HepG2 (cell line): ENCODE measurements around the gene MAGEA10. TPM values are rescaled to one million over a fixed set of nuclear protein-coding genes. Genes with fewer than 3 reads are reported as not detected.

ENCODE experiments used
- ATAC-seq: fragments of 200-7000 bp; cut with Tn5 transposase; 3 replicates; pipeline ENCODE4 v1.9.1; 2020; ENCODE audit warnings: mild to moderate bottlenecking, moderate library complexity
- BruUV-seq: library from RNA; stranded (reverse); fragments of 400-500 nt; replicated peaks from 2 replicates; lab custom pipeline; 2021; lab: Mats Ljungman, UMichigan
- CTCF ChIA-PET: fragments of 300-600 bp; formaldehyde crosslinking; extraction: SDS; loops from one replicate; lab custom pipeline; 2021; ENCODE audit warnings: low total read pairs, inconsistent platforms, low intra/inter-chr PET ratio; lab: Yijun Ruan, JAX
- POLR2A ChIA-PET: fragments of 350-600 bp; sonication (Branson Sonifier 250); formaldehyde crosslinking; loops from one replicate; lab custom pipeline; 2020; ENCODE audit warnings: antibody characterized with exemption, inconsistent platforms; lab: Yijun Ruan, JAX
- DNase-seq: peaks from one replicate; pipeline ENCODE4 v3.0.0-alpha.2; 2015; ENCODE audit warnings: low spot score
- FAIRE-seq: peaks from 3 replicates; lab custom pipeline; 2011; peaks lifted over from hg19 to GRCh38; lab: Jason Lieb, UNC
- H2AFZ ChIP-seq: one replicate; pipeline ENCODE4 v1.6.1; 2011; ENCODE audit warnings: low read length, inconsistent platforms
- H3K27ac ChIP-seq: fragments of 300-600 bp; 3 replicates; pipeline ENCODE4 v1.8.0; 2011; ENCODE audit warnings: mixed run types, mild to moderate bottlenecking, mixed read lengths, low read length, inconsistent platforms; ENCODE audit not compliant: insufficient read depth; ENCODE audit errors: extremely low read length
- H3K27me3 ChIP-seq, 2 experiments: fragments of 200-600 bp in 1 of 2; 2 replicates in 1 of 2; 3 replicates in 1 of 2; pipeline versions ENCODE4 v1.6.0 to v1.8.0; 2011; ENCODE audit warnings: low read length in 2 of 2, mild to moderate bottlenecking in 2 of 2, moderate library complexity in 2 of 2, inconsistent platforms in 1 of 2; ENCODE audit not compliant: insufficient read depth in 2 of 2, control insufficient read depth in 1 of 2
- H3K36me3 ChIP-seq, 2 experiments: fragments of 200-600 bp in 1 of 2; replicated peaks in 1 of 2; 2 replicates in 1 of 2; 3 replicates in 1 of 2; pipeline versions ENCODE4 v1.5.1 to v1.8.0; 2011; ENCODE audit warnings: low read length in 2 of 2, inconsistent platforms in 1 of 2; ENCODE audit not compliant: insufficient read depth in 2 of 2, control insufficient read depth in 1 of 2
- H3K4me1 ChIP-seq: 2 replicates; pipeline ENCODE4 v1.5.1; 2012; ENCODE audit warnings: low read length, inconsistent platforms; ENCODE audit not compliant: insufficient read depth
- H3K4me2 ChIP-seq: 2 replicates; pipeline ENCODE4 v1.6.0; 2011; ENCODE audit warnings: low read depth, low read length, inconsistent platforms
- H3K4me3 ChIP-seq, 3 experiments: fragments of 200-600 bp in 1 of 3; sonication (generic), shearing (Covaris generic) in 1 of 3; replicated peaks in 1 of 3; 2 replicates each; pipeline ENCODE4 v1.5.1; 2011 to 2016; ENCODE audit warnings: low read length in 3 of 3, inconsistent platforms in 2 of 3, low read depth in 2 of 3, mild to moderate bottlenecking in 2 of 3, control low read depth in 1 of 3, mixed read lengths in 1 of 3; ENCODE audit not compliant: insufficient read depth in 1 of 3
- H3K79me2 ChIP-seq: one replicate; pipeline ENCODE4 v1.6.1; 2011; ENCODE audit warnings: low read length, inconsistent platforms; ENCODE audit not compliant: insufficient read depth
- H3K9ac ChIP-seq: 2 replicates; pipeline ENCODE4 v1.6.0; 2011; ENCODE audit warnings: mild to moderate bottlenecking, low read depth, low read length, inconsistent platforms; ENCODE audit not compliant: insufficient read depth
- H3K9me3 ChIP-seq: 2 replicates; pipeline ENCODE4 v1.5.1; 2012; ENCODE audit warnings: mild to moderate bottlenecking, low read length
- H4K20me1 ChIP-seq: 2 replicates; pipeline ENCODE4 v1.6.0; 2011; ENCODE audit warnings: inconsistent platforms, mild to moderate bottlenecking, low read length, moderate library complexity; ENCODE audit not compliant: insufficient read depth
- HDAC1 ChIP-seq: sonication (generic); formaldehyde crosslinking; IDR thresholded peaks from 2 replicates; pipeline ENCODE4 v1.5.1; 2020; ENCODE audit warnings: mild to moderate bottlenecking, missing genetic modification reagents
- MED1 ChIP-seq: sonication (generic); formaldehyde crosslinking; IDR thresholded peaks from 2 replicates; pipeline ENCODE4 v1.4.0; 2020; ENCODE audit warnings: missing genetic modification reagents
- MYNN ChIP-seq: sonication (generic); formaldehyde crosslinking; IDR thresholded peaks from 2 replicates; pipeline ENCODE4 v1.4.0; 2020; ENCODE audit warnings: mild to moderate bottlenecking, low read depth, missing genetic modification reagents
- NFYB ChIP-seq: sonication (generic); formaldehyde crosslinking; IDR thresholded peaks from 2 replicates; pipeline ENCODE4 v1.4.0; 2020; ENCODE audit warnings: missing genetic modification reagents
- ZNF577 ChIP-seq: sonication (generic); formaldehyde crosslinking; IDR thresholded peaks from 2 replicates; pipeline ENCODE4 v1.4.0; 2020; ENCODE audit warnings: mild to moderate bottlenecking, low read depth, missing genetic modification reagents, borderline replicate concordance
- ZNF766 ChIP-seq: sonication (generic); formaldehyde crosslinking; IDR thresholded peaks from 2 replicates; pipeline ENCODE4 v1.5.0; 2020; ENCODE audit warnings: missing genetic modification reagents, borderline replicate concordance
- ZNF773 ChIP-seq: sonication (generic); formaldehyde crosslinking; IDR thresholded peaks from 2 replicates; pipeline ENCODE4 v1.4.0; 2020; ENCODE audit warnings: missing genetic modification reagents, borderline replicate concordance
- WGBS: methylation state at CpG from one replicate; pipeline ENCODE4 v1.1.6; 2017; ENCODE audit warnings: low lambda C conversion rate; 5-methylcytosine and 5-hydroxymethylcytosine counted together
- in situ Hi-C: cut with HindIII; loops from 2 replicates; pipeline ENCODE4 v1.10.0; 2017; ENCODE audit warnings: low pct_unique_long_range_greater_than_20kb; ENCODE audit not compliant: extremely low pct_ligation_motif_present
- intact Hi-C: fragments of 100-400 bp; cut with micrococcal nuclease; formaldehyde crosslinking; loops from one replicate; pipeline ENCODE4 v1.10.0; 2022; ENCODE audit not compliant: unreplicated experiment
- polyA plus RNA-seq, 8 experiments: library from polyadenylated mRNA; depleted of rRNA in 3 of 8; stranded (reverse) in 7 of 8; unstranded in 1 of 8; fragments of >200 nt; fragmentation: Illumina TruSeq in 4 of 8; extraction: Trizol in 4 of 8; gene quantifications; 2 replicates each; pipeline versions ENCODE4 v1.2.1 to v1.2.3, GENCODE V29; 2011 to 2016; ENCODE audit warnings: low read depth in 4 of 8, missing spikeins in 1 of 8, mixed read lengths in 1 of 8; ENCODE audit not compliant: insufficient read depth in 1 of 8
- total RNA-seq, 5 experiments: library from RNA; depleted of rRNA; stranded (reverse); fragments of >200 nt; fragmentation: Illumina TruSeq; extraction: Trizol; gene quantifications; 2 replicates each; pipeline ENCODE4 v1.2.3, GENCODE V29; 2016; ENCODE audit warnings: low read depth in 1 of 5
- TF ChIP-seq, protein P1 (sequence below): sonication (generic); formaldehyde crosslinking; IDR thresholded peaks from 2 replicates; pipeline ENCODE4 v1.8.1; 2023; ENCODE audit warnings: mild to moderate bottlenecking, missing genetic modification reagents, borderline replicate concordance
- TF ChIP-seq, protein P2 (sequence below): IDR thresholded peaks from 2 replicates; pipeline ENCODE4 v1.6.1; 2012; ENCODE audit warnings: low read depth, low read length, improper control_type of control experiment
- TF ChIP-seq, protein P3 (sequence below): sonication (generic); formaldehyde crosslinking; IDR thresholded peaks from 2 replicates; pipeline ENCODE4 v1.8.0; 2022; ENCODE audit warnings: missing genetic modification reagents, mild to moderate bottlenecking, inconsistent platforms, borderline replicate concordance

The MAGEA10 gene
- total and polyA plus RNA-seq, 2 of the 13 experiments (the other 11 are each of a cell fraction or from before 2014, with no cell fraction given): not detected

DNA sequence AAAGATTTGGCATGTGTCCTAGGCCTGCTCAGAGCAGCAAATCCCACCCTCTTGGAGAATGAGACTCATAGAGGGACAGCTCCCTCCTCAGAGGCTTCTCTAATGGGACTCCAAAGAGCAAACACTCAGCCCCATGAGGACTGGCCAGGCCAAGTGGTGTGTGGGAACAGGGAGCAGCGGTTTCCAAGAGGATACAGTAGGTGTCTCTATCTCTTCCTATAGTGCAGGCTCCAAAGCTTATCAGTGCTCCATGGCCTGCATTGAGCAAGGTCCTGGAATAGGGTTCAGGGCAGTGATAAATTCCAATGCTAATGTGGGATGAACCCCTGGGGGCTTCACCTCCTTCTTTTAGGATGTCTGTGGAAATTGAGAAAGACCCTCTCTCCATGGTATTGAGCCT is 15.7 kb upstream of the MAGEA10 start:
- TF ChIP-seq ZNF766 (CRISPR knock-in tag): no peak
- ATAC-seq: no peak
- H3K4me3 ChIP-seq: no peak overlapping the region
- H3K36me3 ChIP-seq: no peaks in the 10 kb centered on the region
- ChIA-PET CTCF (no interaction called here), POLR2A (no interaction called here)
- DNase-seq: no peak
- no peaks in the 10 kb centered on the region for H3K4me1 ChIP-seq
- H2AFZ ChIP-seq: no peak overlapping the region
- H3K27me3 ChIP-seq: no peaks in the 10 kb centered on the region
- H3K9me3 ChIP-seq: no peaks in the 10 kb centered on the region
- no peaks in the 10 kb centered on the region for H3K79me2 ChIP-seq
- H3K4me2 ChIP-seq: no peak overlapping the region
- H3K27ac ChIP-seq: no peak overlapping the region
- intact Hi-C loops: no loop called here
- no peak overlapping the region for H3K9ac ChIP-seq
- no peaks in the 10 kb centered on the region for H4K20me1 ChIP-seq
- BruUV-seq: no TSS peak
- in situ Hi-C loops: no loop called here
- no peak for FAIRE-seq
- 0% methylated on average over 1 of the region's 1 CpG for WGBS

DNA sequence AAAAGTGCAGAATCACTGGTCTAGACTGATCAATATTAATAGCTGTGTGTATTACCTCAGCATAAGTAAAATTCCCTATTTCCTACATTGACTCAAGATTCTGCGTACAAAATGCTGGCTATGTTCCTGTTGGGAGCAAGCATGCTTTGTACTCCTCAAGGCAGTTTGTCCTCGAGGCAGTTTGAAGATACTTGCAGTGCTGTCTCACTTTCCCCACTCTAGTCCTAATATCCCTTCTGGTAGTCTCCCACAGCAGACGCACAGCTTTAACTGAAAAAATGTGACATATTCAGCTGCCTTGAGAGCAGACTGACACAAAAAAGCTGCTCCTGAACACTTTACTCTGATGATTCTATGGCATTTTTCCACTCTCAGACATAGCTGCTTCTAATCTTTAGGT is 12.9 kb upstream of the MAGEA10 start:
- WGBS: 0% methylated on average over 1 of the region's 3 CpGs
- H3K36me3 ChIP-seq: no peaks in the 10 kb centered on the region
- no peaks in the 10 kb centered on the region for H4K20me1 ChIP-seq
- H2AFZ ChIP-seq: no peak overlapping the region
- DNase-seq (no peak), ATAC-seq (no peak), FAIRE-seq (no peak)
- intact Hi-C loops: no loop called here
- ChIA-PET CTCF (no interaction called here), POLR2A (no interaction called here)
- H3K27me3 ChIP-seq: no peaks in the 10 kb centered on the region
- no peak overlapping the region for H3K4me2 ChIP-seq
- H3K79me2 ChIP-seq: no peaks in the 10 kb centered on the region
- no TSS peak for BruUV-seq
- no peaks in the 10 kb centered on the region for H3K9me3 ChIP-seq
- H3K4me1 ChIP-seq: no peaks in the 10 kb centered on the region
- H3K27ac ChIP-seq: no peak overlapping the region
- in situ Hi-C loops: no loop called here
- no peak overlapping the region for H3K9ac ChIP-seq
- no peak overlapping the region for H3K4me3 ChIP-seq
- TF ChIP-seq MED1 (CRISPR knock-in tag) (no peak), MYNN (no peak), NFYB (no peak), HDAC1 (CRISPR knock-in tag) (no peak), ZNF577 (CRISPR knock-in tag) (no peak), ZNF773 (no peak)
- TF ChIP-seq, protein P1, sequence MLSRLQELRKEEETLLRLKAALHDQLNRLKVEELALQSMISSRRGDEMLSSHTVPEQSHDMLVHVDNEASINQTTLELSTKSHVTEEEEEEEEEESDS: no peak
- TF ChIP-seq, protein P2, sequence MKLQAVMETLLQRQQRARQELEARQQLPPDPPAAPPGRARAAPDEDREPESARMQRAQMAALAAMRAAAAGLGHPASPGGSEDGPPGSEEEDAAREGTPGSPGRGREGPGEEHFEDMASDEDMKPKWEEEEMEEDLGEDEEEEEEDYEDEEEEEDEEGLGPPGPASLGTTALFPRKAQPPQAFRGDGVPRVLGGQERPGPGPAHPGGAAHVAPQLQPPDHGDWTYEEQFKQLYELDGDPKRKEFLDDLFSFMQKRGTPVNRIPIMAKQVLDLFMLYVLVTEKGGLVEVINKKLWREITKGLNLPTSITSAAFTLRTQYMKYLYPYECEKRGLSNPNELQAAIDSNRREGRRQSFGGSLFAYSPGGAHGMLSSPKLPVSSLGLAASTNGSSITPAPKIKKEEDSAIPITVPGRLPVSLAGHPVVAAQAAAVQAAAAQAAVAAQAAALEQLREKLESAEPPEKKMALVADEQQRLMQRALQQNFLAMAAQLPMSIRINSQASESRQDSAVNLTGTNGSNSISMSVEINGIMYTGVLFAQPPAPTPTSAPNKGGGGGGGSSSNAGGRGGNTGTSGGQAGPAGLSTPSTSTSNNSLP: no peak
- TF ChIP-seq, protein P3, sequence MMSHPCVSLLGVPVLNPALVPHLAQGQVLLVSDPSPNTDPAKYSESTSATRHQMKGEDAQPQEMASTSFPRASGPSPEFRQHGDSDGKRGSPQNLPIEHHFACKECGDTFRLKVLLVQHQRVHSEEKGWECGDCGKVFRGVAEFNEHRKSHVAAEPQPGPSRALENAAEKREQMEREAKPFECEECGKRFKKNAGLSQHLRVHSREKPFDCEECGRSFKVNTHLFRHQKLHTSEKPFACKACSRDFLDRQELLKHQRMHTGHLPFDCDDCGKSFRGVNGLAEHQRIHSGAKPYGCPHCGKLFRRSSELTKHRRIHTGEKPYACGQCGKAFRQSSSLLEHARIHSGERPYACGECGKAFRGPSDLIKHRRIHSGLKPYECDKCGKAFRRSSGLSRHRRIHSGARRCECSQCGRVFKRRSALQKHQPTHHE: no peak
- TF ChIP-seq, all 625 proteins: peak for 0
